Testis (tissue), 2 donors: ENCODE results near the gene ZNF408.

ENCODE experiments used
- POLR2A ChIP-seq: fragments of 450-650 bp; IDR thresholded peaks from one replicate; pipeline ENCODE4 v1.6.1; 2017; ENCODE audit warnings: antibody characterized with exemption, mild to moderate bottlenecking, moderate library complexity
- TF ChIP-seq, protein P1 (sequence below), 3 experiments: fragments of 450-650 bp in 2 of 3; fragments of 200-600 bp in 1 of 3; sonication (generic) in 1 of 3; IDR thresholded peaks; one replicate each; pipeline ENCODE4 v1.5.1; 2016 to 2019; ENCODE audit warnings: antibody characterized with exemption in 3 of 3, mild to moderate bottlenecking in 2 of 3, moderate library complexity in 1 of 3

DNA sequence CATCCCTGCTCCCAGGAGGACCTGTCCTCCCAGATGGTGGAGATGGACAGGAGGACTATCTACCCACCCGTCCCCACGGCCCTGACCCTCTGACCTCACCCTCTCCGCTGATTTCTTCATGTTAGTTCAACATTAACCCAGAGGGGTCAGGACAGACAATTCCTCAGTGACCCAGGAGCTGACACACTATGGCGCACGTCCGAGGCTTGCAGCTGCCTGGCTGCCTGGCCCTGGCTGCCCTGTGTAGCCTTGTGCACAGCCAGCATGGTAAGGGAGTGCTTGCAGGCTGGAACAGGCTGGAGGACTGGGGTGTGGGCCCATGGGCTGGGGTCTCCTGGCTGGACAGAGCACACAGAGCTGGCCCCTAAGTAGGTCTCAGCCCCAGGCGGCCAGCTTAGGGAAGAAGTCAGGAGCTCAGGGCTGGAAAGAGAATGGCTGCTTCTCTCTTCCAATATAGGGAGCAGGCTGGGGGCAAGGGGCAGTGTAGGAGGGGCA lies 18.3 kb downstream of the ZNF408 start, which contains the start of gene F2:
- no peak for TF ChIP-seq POLR2A
- TF ChIP-seq, protein P1, sequence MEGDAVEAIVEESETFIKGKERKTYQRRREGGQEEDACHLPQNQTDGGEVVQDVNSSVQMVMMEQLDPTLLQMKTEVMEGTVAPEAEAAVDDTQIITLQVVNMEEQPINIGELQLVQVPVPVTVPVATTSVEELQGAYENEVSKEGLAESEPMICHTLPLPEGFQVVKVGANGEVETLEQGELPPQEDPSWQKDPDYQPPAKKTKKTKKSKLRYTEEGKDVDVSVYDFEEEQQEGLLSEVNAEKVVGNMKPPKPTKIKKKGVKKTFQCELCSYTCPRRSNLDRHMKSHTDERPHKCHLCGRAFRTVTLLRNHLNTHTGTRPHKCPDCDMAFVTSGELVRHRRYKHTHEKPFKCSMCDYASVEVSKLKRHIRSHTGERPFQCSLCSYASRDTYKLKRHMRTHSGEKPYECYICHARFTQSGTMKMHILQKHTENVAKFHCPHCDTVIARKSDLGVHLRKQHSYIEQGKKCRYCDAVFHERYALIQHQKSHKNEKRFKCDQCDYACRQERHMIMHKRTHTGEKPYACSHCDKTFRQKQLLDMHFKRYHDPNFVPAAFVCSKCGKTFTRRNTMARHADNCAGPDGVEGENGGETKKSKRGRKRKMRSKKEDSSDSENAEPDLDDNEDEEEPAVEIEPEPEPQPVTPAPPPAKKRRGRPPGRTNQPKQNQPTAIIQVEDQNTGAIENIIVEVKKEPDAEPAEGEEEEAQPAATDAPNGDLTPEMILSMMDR (IDR thresholded peaks at IDR 0.05) = no peak
